GM12872 (cell line): ENCODE results near the gene DUSP3.

ENCODE experiments used
- CTCF ChIP-seq: IDR thresholded peaks from 3 replicates; pipeline ENCODE4 v1.5.1; 2011; ENCODE audit warnings: low read depth, mild to moderate bottlenecking, low read length, moderate library complexity; ENCODE audit not compliant: insufficient read depth

The DUSP3 gene

GRCh38 chr17:43766413-43767052 is 12.2 kb downstream of the DUSP3 start:
- TF ChIP-seq CTCF, result peak; percentile 64

GRCh38 chr17:43760254-43760852 is 18.4 kb downstream of the DUSP3 start:
- peak; percentile 98 for TF ChIP-seq CTCF

GRCh38 chr17:43759836-43760235 is 18.9 kb downstream of the DUSP3 start:
- TF ChIP-seq CTCF, result no peak

GRCh38 chr17:43758497-43759174 is 20.1 kb downstream of the DUSP3 start, which contains the start of gene SOST:
Gene SOST (minus strand): TSS chr17:43758791. CDS start chr17:43758741, 50 bp downstream.
- no peak for TF ChIP-seq CTCF

GRCh38 chr17:43758086-43758485 is 20.7 kb downstream of the DUSP3 start:
- TF ChIP-seq CTCF, result no peak

- no peak for TF ChIP-seq CTCF
These were observed 21.6 kb downstream of the DUSP3 start for GRCh38 chr17:43757171-43757660.

GRCh38 chr17:43756201-43756600 is 22.6 kb downstream of the DUSP3 start:
- TF ChIP-seq CTCF, result no peak
